NB4 (cell line): ENCODE data around the gene VIPR2.

ENCODE experiments used
- TF ChIP-seq, protein P1 (sequence below): IDR thresholded peaks from one replicate; pipeline ENCODE4 v1.5.1; 2012; ENCODE audit warnings: low read depth, low read length
- TF ChIP-seq, protein P2 (sequence below): IDR thresholded peaks from 2 replicates; pipeline ENCODE4 v1.6.1; 2011; ENCODE audit warnings: low read depth, low read length

DNA sequence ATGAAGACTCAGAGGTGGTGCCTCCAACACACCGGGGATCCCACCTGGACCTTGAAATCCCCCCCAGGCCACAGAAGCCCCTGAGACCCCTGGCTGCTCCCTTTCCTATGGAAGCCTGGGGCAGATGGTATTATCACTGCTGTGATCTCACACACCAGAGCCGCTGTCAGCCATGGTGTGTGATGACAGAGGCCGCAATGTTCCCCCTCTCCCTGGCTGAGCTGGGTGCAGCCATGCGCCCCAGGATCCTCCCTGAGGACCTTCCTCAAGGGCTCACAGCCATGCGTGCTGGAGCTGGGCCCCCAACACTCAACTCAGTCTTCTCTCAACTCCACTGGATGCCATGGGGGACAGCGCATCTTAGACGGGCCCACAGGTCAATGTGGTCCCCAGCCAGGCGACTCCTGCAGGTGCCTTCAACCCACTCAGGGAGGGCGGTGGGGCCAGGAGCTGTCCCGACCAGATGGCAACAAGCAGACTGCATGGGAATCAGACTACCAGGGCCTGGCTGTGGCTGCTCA lies 44.9 kb downstream of the VIPR2 start:
- TF ChIP-seq, protein P1, sequence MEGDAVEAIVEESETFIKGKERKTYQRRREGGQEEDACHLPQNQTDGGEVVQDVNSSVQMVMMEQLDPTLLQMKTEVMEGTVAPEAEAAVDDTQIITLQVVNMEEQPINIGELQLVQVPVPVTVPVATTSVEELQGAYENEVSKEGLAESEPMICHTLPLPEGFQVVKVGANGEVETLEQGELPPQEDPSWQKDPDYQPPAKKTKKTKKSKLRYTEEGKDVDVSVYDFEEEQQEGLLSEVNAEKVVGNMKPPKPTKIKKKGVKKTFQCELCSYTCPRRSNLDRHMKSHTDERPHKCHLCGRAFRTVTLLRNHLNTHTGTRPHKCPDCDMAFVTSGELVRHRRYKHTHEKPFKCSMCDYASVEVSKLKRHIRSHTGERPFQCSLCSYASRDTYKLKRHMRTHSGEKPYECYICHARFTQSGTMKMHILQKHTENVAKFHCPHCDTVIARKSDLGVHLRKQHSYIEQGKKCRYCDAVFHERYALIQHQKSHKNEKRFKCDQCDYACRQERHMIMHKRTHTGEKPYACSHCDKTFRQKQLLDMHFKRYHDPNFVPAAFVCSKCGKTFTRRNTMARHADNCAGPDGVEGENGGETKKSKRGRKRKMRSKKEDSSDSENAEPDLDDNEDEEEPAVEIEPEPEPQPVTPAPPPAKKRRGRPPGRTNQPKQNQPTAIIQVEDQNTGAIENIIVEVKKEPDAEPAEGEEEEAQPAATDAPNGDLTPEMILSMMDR = no peak
- TF ChIP-seq, protein P2, sequence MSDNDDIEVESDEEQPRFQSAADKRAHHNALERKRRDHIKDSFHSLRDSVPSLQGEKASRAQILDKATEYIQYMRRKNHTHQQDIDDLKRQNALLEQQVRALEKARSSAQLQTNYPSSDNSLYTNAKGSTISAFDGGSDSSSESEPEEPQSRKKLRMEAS = no peak
